ENCODE data around the gene IGFBP6. TPM values are rescaled to one million over a fixed set of nuclear protein-coding genes. Genes with fewer than 3 reads are reported as not detected.
"Not testable (repeated sequence)": the region's sequence is repeated elsewhere in the genome, so short reads cannot be mapped to it uniquely, and the experiment has no call there.

IGFBP6 gene
- total and polyA plus RNA-seq, 12 donors, result 27.0 to 182 (median 41.0) TPM

DNA sequence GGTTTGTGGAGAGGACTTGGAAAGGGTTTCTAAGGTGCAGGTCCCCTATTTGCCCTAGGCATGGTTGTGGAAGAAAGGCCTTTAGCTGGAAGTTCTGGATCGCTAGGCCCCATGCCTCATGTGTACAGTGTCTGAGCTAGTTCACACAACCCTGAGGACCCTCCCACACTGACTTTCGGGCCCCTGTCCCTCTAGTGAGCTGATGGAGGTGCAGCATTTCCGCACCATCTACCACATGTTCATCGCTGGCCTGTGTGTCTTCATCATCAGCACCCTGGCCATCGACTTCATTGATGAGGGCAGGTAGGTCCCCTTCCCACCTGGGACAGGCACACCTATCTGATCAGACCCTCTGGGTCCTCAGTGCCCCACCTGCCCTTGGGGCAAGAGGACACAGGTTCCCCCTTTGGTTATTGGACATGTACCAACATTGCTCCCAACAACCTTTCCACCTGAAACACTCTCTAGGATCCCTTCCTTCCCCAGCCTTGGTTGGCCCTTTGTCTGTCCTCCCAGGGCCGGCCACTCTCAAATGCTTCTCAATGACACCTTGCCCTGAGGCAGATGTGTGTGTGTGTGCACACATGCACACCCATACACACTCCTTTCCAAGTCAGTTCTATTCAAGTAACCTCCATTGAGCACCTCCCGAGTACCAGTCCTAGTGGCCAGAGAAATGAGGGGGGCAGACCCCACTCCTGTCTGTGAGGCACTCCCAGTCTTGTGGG, 8.4 kb downstream of the IGFBP6 start:
- no peaks in the 10 kb centered on the region for H3K27me3 ChIP-seq
- DNase-seq (no peak), ATAC-seq (peak in 1 of 8 donors; percentile 11)
- TF ChIP-seq, protein P1, sequence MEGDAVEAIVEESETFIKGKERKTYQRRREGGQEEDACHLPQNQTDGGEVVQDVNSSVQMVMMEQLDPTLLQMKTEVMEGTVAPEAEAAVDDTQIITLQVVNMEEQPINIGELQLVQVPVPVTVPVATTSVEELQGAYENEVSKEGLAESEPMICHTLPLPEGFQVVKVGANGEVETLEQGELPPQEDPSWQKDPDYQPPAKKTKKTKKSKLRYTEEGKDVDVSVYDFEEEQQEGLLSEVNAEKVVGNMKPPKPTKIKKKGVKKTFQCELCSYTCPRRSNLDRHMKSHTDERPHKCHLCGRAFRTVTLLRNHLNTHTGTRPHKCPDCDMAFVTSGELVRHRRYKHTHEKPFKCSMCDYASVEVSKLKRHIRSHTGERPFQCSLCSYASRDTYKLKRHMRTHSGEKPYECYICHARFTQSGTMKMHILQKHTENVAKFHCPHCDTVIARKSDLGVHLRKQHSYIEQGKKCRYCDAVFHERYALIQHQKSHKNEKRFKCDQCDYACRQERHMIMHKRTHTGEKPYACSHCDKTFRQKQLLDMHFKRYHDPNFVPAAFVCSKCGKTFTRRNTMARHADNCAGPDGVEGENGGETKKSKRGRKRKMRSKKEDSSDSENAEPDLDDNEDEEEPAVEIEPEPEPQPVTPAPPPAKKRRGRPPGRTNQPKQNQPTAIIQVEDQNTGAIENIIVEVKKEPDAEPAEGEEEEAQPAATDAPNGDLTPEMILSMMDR (IDR thresholded peaks at IDR 0.05), result no peak
- 91 to 93% methylated on average over 7 of the region's 7 CpGs for WGBS, 2 donors
- peaks cover 0 to 28% (median 10%) of the 10 kb centered on the region in 9 donors for H3K4me1 ChIP-seq
- intact Hi-C loops (cut with DNase I), result no loop called here
- H3K4me3 ChIP-seq, result no peak overlapping the region
- no peaks in the 10 kb centered on the region for H3K9me3 ChIP-seq
- H3K27ac ChIP-seq, result no peak overlapping the region
- peaks cover 0 to 21% (median 0%) of the 10 kb centered on the region in 9 donors for H3K36me3 ChIP-seq

DNA sequence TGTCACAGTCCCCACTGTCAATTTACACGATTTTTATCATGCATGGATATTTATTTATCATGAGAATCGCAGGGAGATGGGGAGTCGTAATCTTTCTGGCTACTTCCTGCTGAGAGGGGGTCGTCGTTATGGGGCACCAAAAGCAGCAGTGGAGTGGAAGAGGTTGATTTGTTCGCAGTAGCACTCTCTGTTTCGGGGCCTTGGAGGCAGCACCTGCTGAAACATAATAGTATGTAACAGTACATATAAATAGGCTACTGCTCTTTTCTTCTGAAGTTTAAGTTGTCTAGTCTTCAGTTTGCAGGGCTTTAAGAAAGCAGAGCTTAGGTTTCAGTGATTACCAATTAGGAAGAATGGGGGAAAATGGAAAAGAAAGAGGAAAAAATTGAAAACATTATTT, 9.7 kb downstream of the IGFBP6 start:
- Histone ChIP-seq H3K36me3 (peaks cover 0 to 9% (median 0%) of the 10 kb centered on the region in 9 donors), H3K4me1 (peaks cover 0 to 25% (median 10%) of the 10 kb centered on the region in 9 donors), H3K9me3 (no peaks in the 10 kb centered on the region), H3K4me3 (no peak overlapping the region), H3K27me3 (no peaks in the 10 kb centered on the region), H3K27ac (no peak overlapping the region)
- ATAC-seq (no peak), DNase-seq (no peak)
- 54 to 63% methylated on average over 7 of the region's 7 CpGs for WGBS, 2 donors
- intact Hi-C loops (cut with DNase I), result no loop called here
- TF ChIP-seq, protein P1 (IDR thresholded peaks at IDR 0.05), result no peak

DNA sequence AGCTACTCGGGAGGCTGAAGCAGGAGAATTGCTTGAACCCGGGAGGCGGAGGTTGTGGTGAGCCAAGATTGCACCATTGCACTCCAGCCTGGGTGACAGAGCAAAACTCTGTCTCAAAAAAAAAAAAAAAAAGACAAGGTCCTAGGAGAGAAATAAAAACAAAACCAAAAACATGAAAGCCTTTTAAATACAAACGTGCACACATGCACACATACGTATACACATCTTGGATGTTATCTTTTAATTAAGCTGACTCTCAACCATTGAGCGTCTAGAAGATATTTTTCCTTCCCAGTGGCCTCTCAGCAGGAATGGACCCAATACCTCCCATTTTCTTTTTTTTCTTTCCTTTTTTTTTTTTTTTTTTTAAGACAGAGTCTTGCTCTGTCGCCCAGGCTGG, 15.0 kb downstream of the IGFBP6 start:
- 91 to 96% methylated on average over 7 of the region's 7 CpGs for WGBS, 2 donors
- intact Hi-C loops (cut with DNase I), result loop anchor here in 1 of 10 donors (10.0 kb wide), 1 partner anchor 62 kb away; no protein-coding TSS in a partner anchor
- H3K27me3 ChIP-seq, H3K9me3 ChIP-seq, ATAC-seq, H3K27ac ChIP-seq, H3K4me3 ChIP-seq, DNase-seq, H3K36me3 ChIP-seq: not testable (repeated sequence)
- H3K4me1 ChIP-seq, result peaks cover 0 to 26% (median 3%) of the 10 kb centered on the region in 9 donors

DNA sequence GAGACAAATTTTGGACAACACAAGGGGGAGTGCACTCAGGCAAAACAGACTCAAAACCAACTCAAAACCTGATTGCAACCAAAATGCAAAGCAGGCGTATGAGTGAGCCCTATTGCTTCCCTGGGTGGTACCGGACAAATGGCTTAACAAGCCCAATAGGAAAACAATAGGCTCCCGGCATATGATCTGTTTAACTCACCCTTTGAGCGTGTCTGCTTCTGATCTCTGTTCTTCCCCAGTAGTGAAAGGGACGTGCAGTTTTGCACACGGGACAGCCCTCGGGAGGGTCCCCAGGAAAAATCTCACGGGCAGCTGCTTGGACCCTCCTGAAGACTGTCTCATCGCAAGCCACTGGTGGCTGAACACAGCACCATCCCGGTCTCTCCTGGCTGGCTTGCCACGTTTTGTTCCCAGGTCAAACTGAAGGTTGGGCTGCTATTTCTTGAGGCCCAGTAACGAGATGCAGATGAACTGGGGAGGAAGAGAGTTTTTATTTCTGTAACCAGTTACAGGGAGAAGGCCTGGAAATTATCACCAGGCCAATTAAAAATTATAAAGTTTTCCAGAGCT, 15.8 kb downstream of the IGFBP6 start:
- Histone ChIP-seq H3K27ac (peak overlapping the region in 1 of 10 donors; percentile 15), H3K36me3 (no peaks in the 10 kb centered on the region), H3K27me3 (no peaks in the 10 kb centered on the region), H3K9me3 (no peaks in the 10 kb centered on the region), H3K4me3 (no peak overlapping the region), H3K4me1 (peaks cover 0 to 19% (median 3%) of the 10 kb centered on the region in 9 donors)
- intact Hi-C loops (cut with DNase I), result loop anchor here in 1 of 10 donors (10.0 kb wide), 1 partner anchor 62 kb away; no protein-coding TSS in a partner anchor
- WGBS, 2 donors, result 81 to 82% methylated on average over 12 of the region's 12 CpGs
- TF ChIP-seq, protein P1 (IDR thresholded peaks at IDR 0.05), result no peak
- ATAC-seq (no peak), DNase-seq (no peak)

DNA sequence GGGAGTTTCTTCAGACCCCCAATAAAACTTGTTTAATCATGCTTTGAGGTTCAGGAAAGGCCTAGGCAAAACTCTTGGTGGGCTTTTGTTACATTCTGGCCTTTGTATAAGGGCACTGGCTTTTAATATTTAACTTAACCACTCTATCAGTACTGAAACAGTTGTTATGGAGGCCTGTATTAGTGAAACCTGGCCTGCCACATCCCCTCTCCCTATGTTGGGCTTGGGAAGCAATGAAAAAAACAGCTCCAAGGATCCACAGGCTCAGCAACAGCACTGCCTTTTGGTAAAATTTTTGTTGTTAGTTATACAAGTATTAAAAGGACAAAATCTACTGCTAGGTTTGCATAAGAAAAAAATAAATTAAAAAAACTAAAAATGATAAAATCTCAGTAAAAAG, 16.5 kb downstream of the IGFBP6 start:
- TF ChIP-seq, protein P1 (IDR thresholded peaks at IDR 0.05), result no peak
- no peak overlapping the region for H3K4me3 ChIP-seq
- H3K36me3 ChIP-seq, result no peaks in the 10 kb centered on the region
- ATAC-seq (no peak), DNase-seq (no peak)
- H3K27ac ChIP-seq, result peak overlapping the region in 1 of 10 donors; percentile 82
- intact Hi-C loops (cut with DNase I), result loop anchor here in 1 of 10 donors (10.0 kb wide), 1 partner anchor 61 kb away; no protein-coding TSS in a partner anchor
- no peaks in the 10 kb centered on the region for H3K9me3 ChIP-seq
- H3K4me1 ChIP-seq, result peaks cover 0 to 14% (median 3%) of the 10 kb centered on the region in 9 donors
- no peaks in the 10 kb centered on the region for H3K27me3 ChIP-seq

All from heart right ventricle (tissue), 16 donors.